ENCODE data around the gene GNAZ. TPM values are rescaled to one million over a fixed set of nuclear protein-coding genes. Genes with fewer than 3 reads are reported as not detected.

GNAZ gene
- total RNA-seq, 4 donors from 2014 or later, result 5.6 to 21.6 (median 12.1) TPM

DNA sequence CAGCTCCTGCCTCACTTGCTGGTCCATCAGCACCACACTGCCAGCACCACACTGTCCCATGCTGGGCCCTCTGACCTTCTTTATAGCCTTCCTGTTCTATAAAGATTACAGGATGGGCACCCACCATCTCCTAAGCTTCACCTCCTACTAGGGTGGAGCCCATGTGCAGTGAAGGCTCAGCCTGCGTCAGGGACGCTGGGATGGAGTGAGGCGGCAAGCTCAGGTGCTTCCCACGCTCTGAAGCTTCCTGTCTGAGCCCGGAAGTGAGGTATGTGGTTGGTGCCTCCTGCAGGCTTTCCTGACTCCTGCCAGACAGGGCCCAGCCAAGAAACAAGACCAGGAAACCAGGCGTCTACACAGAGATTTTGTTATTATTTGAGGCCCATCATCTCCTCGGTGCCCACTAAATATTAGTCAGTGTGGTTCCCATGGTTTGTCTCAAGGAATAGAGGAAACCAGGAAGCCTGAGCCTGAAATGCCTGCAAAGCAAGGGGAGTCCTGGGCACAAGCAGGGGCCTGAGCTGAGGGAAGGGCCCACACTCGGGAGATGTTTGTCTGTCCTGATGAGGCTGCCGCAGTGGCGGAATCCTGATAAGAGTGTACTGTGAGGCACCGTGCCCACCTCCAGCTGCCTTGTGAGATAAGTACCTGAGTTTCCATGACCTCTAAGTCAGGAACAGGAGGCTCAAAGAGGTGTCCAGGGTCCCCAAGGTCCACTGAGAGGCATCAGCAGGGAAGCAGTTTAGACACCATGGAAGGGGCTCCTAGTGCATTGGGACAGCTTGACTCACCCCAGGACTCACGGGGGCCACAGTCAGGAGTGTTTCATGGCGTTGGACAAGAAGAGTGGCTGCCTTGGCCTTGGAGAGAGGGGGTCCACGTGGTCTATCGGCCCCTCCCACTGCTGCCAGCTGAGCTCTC lies 49.4 kb downstream of the GNAZ start:
- Histone ChIP-seq H3K27ac (no peak overlapping the region), H3K27me3 (no peaks in the 10 kb centered on the region), H3K4me1 (no peaks in the 10 kb centered on the region), H3K9me3 (no peaks in the 10 kb centered on the region), H3K36me3 (no peaks in the 10 kb centered on the region), H3K4me3 (no peak overlapping the region)
- no peak for DNase-seq
- TF ChIP-seq CTCF (IDR thresholded peaks at IDR 0.05) (no peak), POLR2A (IDR thresholded peaks at IDR 0.05) (no peak)
- intact Hi-C loops (cut with DNase I; ENCODE audit: low total_unique reads), result loop anchor here (10.0 kb wide), 1 partner anchor 165 kb away; no protein-coding TSS in a partner anchor

GRCh38 chr22:23120415-23120899 lies 50.1 kb downstream of the GNAZ start:
- no peak for TF ChIP-seq POLR2A (IDR thresholded peaks at IDR 0.05)

GRCh38 chr22:23121000-23121421 lies 50.7 kb downstream of the GNAZ start:
- no peak overlapping the region for H3K4me3 ChIP-seq
- H3K4me1 ChIP-seq, result no peaks in the 10 kb centered on the region
- DNase-seq, result no peak
- H3K36me3 ChIP-seq, result no peaks in the 10 kb centered on the region
- no peak overlapping the region for H3K27ac ChIP-seq
- H3K27me3 ChIP-seq, result no peaks in the 10 kb centered on the region
- TF ChIP-seq CTCF (IDR thresholded peaks at IDR 0.05), result no peak
- no peak for TF ChIP-seq POLR2A (IDR thresholded peaks at IDR 0.05)
- H3K9me3 ChIP-seq, result no peaks in the 10 kb centered on the region
- intact Hi-C loops (cut with DNase I; ENCODE audit: low total_unique reads), result loop anchor here (10.0 kb wide), 1 partner anchor 166 kb away; no protein-coding TSS in a partner anchor

More at GRCh38 chr22:23120415-23120899, 50.1 kb downstream of the GNAZ start:
- H3K9me3 ChIP-seq, result no peaks in the 10 kb centered on the region
- H3K36me3 ChIP-seq, result no peaks in the 10 kb centered on the region
- intact Hi-C loops (cut with DNase I; ENCODE audit: low total_unique reads), result loop anchor here (10.0 kb wide), 1 partner anchor 166 kb away; no protein-coding TSS in a partner anchor
- H3K4me3 ChIP-seq, result no peak overlapping the region
- no peak overlapping the region for H3K27ac ChIP-seq
- no peaks in the 10 kb centered on the region for H3K4me1 ChIP-seq
- H3K27me3 ChIP-seq, result no peaks in the 10 kb centered on the region
- no peak for DNase-seq

DNA sequence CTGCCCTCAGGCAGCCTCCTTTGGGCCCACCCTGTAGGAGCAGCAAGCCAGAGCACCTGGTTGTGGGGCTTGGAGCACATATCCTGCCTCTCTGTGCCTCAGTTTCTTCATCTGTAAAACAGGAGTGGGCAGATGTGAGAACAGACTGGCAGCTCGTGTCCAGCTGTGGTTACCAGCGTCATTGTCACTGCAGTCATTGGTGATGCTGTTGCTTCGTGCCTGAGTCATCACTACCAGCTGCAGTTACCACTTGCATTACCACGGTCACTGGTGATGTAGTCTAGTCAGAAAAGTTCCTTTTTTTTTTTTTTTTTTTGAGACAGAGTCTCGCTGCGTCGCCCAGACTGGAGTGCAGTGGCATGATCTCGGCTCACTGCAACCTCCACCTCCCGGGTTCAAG lies 51.1 kb downstream of the GNAZ start:
- Histone ChIP-seq H3K4me3 (no peak overlapping the region), H3K36me3 (no peaks in the 10 kb centered on the region), H3K27ac (no peak overlapping the region), H3K4me1 (no peaks in the 10 kb centered on the region), H3K9me3 (no peaks in the 10 kb centered on the region), H3K27me3 (no peaks in the 10 kb centered on the region)
- TF ChIP-seq CTCF (IDR thresholded peaks at IDR 0.05) (no peak), POLR2A (IDR thresholded peaks at IDR 0.05) (no peak)
- intact Hi-C loops (cut with DNase I; ENCODE audit: low total_unique reads), result loop anchor here (10.0 kb wide), 1 partner anchor 167 kb away; no protein-coding TSS in a partner anchor
- DNase-seq, result no peak

DNA sequence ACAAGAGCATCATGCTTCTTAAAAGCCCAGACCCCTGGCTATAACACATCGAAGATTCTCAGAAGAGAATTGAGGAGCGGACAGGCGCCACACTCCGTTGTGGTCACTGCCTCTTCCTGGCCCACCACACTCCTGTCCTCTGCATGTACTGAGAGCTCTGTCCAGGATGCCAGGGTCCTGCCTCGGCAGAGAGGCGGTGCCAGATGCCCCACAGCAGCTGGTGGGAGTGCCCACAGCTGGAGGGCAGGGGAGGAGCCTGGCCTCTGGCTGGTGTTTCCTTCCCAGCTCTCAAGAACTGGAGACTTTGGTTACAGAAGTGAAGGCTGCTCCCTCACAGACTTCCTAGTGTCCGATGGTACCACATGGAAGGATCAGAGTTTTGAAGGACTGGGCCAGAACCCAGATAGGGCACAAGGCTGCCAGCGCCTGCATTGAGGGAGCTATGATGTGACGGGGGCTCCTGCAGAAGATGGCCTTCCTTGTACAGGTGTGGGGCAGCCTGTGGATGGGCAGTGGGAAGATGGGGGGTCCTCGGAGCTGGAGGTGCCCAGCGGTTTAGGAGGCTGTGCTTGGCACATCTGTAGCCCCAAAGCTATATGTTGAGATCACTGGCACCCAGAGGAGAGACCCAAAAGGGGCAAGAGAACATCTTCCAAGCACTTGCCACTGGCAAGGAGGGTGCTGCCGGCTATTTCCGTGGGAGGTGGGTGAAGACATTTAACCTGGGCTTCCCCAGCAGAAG lies 52.1 kb downstream of the GNAZ start:
- no peak overlapping the region for H3K4me3 ChIP-seq
- no peaks in the 10 kb centered on the region for H3K36me3 ChIP-seq
- TF ChIP-seq CTCF (IDR thresholded peaks at IDR 0.05) (no peak), POLR2A (IDR thresholded peaks at IDR 0.05) (no peak)
- H3K27me3 ChIP-seq, result no peaks in the 10 kb centered on the region
- H3K27ac ChIP-seq, result no peak overlapping the region
- no peaks in the 10 kb centered on the region for H3K9me3 ChIP-seq
- no peaks in the 10 kb centered on the region for H3K4me1 ChIP-seq
- DNase-seq, result no peak
- intact Hi-C loops (cut with DNase I; ENCODE audit: low total_unique reads), result loop anchor here (10.0 kb wide), 1 partner anchor 168 kb away; no protein-coding TSS in a partner anchor
